GM21360 (cell line): ENCODE results near the gene CCR5AS.
"Not testable (repeated sequence)": the region's sequence is repeated elsewhere in the genome, so short reads cannot be mapped to it uniquely, and the experiment has no call there.

ENCODE experiments used
- ATAC-seq: cut with Tn5 transposase; IDR thresholded peaks from one replicate; pipeline ENCODE4 v1.9.1; 2021; ENCODE audit warnings: mild to moderate bottlenecking, moderate library complexity; ENCODE audit not compliant: unreplicated experiment

CCR5AS gene

GRCh38 chr3:46406788-46407611, at the start of gene CCR5AS, which contains the start of gene CCRL2:
TSS of gene CCR5AS (minus strand) at chr3:46407066.
TSS of gene CCRL2 (plus strand) at chr3:46407259. CDS start at chr3:46408080, 821 bp downstream.
- ATAC-seq = no peak

DNA sequence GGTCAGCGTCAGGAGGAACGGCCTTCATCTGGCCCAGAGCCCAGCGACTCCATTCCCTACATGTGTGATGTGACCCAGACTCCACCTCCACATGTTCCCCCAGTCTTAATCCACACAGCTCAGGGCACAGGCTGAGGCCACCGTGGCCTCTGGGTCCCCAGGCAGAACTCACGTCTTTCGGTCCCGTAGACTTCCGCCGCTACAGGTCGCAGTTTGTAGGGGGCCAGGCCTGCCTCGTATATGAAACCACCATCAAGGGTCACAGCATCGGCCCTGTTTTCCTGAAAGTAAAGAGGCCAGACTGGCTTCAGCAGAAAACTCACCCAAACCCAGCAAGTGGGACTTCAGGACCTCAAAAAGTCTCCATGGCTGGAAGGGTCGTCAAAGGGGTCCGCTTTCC, 49.3 kb upstream of the CCR5AS start:
- ATAC-seq = no peak

DNA sequence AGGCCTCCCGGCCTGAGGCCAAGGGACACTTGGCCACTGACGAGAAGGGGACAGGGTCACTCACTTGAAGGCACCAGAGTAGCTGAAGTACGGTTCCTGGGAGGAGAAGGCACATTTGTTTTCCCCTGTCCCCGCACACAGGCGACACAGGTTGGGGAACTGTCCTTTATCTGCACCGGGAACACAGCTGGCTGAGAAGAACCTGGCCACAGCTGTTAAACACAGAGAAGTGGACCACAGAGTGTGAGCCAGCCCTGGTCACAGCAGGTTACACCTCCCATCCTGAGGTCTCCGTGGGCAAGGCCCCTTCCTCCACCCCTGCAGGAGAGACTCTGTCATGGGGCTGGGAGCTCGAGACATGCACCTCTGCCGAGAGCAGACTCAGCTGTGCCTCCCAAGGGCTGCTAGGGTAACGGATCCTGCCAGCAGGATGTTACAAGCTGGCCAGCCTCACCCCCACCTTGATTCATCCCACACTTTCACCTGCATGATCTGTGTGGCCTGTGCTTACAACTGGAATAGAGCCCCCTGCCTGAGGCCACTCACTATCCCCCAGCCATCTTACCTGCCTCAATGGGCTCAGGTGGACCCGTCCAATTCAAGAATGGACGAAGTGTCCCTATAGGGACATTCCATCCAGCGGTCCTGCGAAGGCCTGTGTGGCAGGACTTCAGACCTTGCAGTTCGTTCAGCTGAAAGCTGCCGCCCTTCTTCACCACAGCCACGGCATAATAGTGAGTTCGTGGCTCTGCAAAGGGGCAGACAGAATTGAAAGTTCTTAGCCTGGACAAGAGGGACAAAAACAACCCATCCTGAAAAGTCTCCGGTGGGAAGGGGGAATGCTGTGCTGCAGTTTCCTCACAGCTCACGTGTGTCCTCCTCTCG, 48.6 kb upstream of the CCR5AS start:
- ATAC-seq = no peak

DNA sequence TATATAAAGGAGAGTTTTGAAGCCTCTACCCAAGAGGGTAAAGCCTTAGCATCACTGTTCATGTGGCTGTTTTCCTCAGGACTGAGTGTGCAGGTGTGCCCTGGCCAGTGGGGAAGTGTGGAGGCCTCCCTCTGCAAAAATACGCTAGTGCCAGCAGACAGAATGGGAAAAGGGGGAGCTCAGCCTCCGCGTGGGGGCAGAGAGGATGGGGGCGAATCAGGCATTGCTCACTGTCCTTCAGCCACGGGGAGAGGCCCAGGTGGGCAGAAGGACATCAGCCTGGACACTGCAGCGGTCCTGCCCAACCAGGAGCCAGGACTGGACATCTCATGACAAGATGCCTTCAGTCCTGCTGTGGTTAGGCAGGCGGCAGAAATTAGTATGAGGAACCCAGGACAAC, 47.7 kb upstream of the CCR5AS start:
- no peak for ATAC-seq

DNA sequence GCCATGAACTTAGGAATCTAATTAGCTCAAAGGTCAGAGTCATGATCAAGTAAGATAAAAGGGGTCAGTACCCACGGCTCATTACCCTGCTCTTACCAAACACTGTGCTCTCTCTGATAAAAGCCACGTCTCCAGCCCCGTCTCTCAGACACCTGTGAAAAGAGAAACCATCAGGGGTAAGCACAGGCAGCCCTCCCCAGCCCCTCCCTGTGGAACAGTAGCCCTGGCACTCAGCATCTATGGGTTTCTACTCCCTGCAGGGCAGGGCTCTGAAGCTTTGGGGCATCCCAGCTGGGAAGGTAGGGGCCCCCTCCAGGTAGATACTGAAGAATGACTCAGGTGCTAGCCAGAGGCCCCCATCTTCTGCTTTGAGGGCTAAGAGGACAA, 47.3 kb upstream of the CCR5AS start:
- ATAC-seq = no peak

- ATAC-seq = no peak
Measured at GRCh38 chr3:46453526-46454208, 46.8 kb upstream of the CCR5AS start.

DNA sequence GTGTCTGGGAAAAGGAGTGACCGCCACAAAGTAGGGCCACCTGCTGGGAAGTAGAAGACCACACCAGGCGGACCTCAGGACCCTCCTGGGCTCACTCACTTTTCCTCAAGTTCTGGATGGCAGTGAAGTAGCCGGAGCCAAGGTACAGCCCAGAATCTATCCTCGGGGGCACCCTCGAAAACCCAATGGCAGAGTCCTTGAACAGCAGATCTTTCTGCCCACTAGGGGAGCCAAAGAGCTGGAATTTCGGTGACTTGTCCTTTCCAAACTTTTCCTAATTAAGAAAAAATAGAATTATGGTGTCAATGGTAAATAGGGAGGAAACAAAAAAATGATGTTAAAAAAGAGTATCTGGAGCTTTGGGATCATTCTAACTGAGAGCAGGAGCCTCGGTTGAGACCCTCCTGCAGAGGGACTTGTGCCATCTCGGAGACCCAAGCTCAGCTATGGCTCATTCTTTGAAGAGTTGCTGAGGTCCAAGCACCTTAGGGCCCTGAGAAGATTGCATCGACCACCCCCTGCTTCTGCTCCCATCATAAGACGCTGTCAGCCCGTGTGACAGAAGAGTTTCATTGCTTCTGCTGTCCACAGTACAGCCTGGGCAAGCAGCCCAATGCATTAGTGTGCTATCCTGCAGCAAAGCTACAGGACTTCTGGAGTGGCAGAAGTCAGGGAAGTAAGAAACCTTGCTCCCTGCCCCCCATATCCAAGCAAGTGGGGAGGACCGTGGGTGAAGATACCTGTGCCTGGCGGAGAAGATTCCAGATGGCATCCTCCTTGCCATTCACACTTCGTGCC, 43.1 kb upstream of the CCR5AS start:
- no peak for ATAC-seq

DNA sequence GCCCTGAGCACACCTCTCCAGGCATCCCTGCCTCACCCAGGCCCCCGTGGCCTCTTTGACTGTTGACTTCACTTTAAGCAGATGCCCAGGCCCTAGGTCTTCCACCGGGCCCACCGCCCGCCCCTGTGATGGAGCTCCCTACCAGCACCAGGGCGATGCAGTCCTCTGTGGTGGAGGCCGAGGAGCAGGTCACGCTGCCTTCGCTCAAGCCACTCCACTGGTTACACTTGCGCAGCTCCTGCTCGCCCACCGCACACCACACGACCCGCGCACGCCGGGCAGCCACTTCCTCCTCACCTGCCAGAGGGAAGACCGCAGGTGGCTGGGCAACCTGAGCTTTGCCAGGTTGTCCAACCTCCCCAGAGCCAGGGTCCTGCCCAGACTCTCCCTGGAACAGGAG, 41.9 kb upstream of the CCR5AS start:
- ATAC-seq = no peak

DNA sequence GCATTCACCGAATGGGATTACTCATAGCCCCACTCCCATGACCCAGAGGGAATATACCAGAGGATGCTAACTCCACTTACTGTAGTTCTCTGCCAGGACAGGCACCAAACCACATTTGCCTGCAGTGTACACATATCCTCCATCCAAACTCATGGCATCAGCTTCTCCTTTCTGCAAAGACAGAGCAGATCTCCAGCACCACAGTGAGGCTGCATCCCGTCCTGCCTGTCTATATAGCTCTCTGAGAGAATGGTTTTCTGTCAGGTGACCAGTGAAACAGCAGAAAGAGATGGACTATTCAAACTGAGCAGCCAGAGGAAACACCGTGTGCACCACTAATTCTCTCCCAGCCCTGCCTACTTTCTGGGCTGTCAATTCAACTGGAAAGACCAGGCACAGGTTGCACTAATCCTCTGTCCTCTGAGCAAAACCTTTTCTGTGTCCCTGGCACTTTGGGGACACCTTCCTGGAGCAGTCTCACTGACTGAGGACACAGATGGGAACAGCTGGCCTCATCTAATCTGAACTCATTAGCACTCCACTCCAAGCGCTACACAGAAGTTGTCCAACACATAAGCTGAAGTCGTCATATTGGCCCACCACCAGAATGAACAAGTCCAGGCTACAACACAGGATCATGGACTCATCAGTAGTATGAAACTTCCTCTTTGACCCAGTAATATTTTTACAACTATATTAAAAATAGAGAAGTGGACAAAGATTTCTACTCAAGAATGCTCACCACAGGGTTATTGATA, 40.5 kb upstream of the CCR5AS start:
- ATAC-seq = no peak

GRCh38 chr3:46442576-46443530, 36.0 kb upstream of the CCR5AS start:
- ATAC-seq = no peak

DNA sequence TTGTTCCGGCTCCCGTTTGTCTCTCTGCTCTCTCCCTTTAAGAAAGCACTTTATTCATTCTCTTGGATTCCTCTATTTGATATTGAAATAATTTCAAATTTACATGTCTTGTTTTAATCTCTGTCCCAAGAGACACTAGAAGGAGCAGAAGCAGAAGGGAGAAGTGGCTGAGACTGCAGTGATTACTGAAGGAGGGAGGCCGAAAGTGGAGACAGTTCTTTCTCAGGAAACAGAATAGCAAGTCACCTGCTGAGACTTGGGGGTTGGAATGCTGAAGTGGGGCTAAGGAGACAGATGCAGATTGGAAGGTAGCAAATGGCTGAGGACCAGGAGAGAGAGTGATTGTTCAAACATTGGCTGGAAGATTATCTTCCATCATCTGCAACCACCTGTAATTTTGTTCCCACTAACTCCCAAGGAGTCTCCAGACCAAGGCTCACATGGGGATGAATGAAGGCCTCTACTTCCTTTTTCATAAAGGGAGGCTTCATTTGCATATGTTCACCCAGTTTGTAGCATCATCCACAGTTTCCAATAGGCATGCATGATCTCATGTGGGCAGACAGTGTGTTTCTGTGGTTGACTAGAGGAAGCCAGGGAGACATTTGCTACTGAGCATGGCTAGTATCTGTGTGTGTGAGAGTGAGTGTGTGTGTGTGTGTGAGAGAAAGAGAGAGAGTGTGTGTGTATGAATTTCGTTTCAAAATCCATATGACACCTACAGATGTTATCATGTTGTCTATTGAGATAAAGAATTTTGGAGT, 33.8 kb upstream of the CCR5AS start:
- peak; percentile 72 for ATAC-seq

- ATAC-seq = no peak
Measured at GRCh38 chr3:46438831-46439230, 32.0 kb upstream of the CCR5AS start.

DNA sequence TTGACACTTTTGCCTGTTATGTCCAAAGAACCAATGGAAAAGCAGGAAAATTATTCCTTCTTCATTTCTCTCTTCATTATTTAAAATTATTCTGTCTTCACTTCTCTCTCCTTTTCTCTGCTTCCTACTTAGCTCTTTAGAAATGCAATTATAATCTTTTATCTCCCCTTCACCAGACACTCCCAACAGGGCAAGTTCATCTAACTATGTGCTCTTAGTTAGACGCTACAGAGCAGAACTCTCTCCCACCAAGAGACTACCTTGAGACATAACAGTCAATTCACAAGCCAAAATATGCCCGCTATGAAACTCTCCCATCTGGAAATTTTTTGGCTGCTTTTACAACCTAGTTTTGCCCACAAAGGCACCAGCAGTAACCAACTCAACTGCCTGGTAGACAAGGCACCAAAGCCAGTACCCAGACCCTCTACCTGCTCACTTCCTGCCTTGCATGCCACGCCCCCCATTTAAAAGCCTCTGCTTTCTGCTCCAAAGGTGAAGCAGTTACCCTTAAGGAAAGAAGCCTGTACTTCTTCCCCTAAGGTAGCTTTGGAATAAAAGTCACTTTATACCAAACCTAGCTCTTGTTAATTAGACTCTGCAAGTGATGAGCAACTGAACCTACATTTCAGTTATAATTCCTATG, 28.3 kb upstream of the CCR5AS start:
- ATAC-seq = no peak

DNA sequence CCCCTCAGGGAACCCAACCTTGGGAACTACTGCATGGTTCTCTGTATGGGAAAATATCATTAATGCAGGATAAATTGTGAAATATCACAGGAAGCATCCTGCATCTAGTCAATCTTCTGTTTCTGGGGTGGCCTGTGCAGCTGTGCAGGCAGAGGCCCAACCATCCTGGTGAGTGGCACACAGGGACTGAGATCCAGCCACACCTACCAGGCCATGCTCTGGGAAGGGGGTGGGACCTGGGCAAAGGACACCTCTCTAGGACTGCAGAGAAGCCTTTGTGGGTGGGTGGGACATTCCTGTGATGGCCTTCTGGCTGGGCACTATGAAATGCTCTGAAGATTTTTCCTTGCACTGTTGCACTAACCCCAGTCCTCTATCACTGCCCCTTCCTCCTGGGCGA, 27.0 kb upstream of the CCR5AS start:
- ATAC-seq = no peak

DNA sequence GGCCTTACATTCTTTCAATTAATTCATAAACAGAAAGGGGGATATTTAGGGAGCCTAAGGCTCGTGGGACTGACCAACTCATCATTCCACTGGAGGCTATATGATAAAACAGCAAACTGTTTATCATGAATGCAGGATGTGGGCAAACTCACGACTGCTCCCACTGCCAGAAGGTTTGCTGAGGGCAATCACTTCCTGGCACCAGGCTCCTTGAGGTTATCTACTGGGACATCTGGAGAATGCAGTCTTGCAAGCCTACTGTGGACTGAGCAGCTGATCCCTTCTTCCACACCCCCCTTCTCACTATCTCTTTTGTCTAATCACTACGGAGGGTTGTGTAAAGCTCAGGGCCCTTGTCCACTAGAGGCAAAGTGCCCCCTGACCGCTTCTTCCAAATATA, 26.3 kb upstream of the CCR5AS start:
- ATAC-seq = not testable (repeated sequence)

DNA sequence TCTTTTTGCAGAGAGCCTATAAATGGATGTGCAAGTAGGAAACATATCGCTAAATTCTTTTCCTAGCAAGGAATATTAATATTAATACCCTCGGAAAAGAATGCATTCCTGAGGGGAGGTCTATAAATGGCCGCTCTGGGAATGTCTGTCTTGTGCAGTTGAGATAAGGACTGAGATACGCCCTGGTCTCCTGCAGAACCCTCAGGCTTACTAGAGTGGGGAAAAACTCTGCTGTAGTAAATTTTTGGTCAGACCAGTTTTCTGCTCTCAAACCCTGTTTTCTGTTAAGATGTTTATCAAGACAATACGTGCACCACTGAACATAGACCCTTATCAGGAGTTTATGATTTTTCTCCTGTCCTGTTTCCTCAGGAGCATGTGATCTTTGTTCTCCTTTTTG, 25.0 kb upstream of the CCR5AS start:
- not testable (repeated sequence) for ATAC-seq

DNA sequence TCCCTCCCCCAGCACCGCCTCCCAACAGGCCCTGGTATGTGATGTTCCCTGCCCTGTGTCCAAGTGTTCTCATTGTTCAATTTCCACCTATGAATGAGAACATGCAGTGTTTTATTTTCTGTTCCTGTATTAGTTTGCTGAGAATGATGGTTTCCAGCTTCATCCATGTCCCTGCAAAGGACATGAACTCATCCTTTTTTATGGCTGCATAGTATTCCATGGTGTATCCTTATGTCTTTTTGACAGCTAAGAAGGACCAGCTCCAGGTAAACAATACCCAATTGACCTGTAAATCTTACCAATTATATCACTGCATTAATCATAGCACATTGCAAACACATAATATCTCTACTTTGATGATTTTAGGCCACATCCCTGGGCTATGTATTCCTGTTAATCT, 24.0 kb upstream of the CCR5AS start:
- ATAC-seq = not testable (repeated sequence)
